Hepatocyte (in vitro differentiated cells): ENCODE measurements around the gene TAS2R50.

Experiments
- CTCF ChIP-seq: fragments of 200-600 bp; sonication (generic); IDR thresholded peaks from 2 replicates; pipeline ENCODE4 v1.5.1; 2016; ENCODE audit warnings: antibody characterized with exemption, mild to moderate bottlenecking; ENCODE audit not compliant: poor library complexity
- EZH2phosphoT487 ChIP-seq: fragments of 200-600 bp; sonication (generic); IDR thresholded peaks from one replicate; pipeline ENCODE4 v1.6.1; 2018; ENCODE audit warnings: antibody characterized with exemption, mild to moderate bottlenecking, low read depth, moderate library complexity; ENCODE audit not compliant: unreplicated experiment, severe bottlenecking

GRCh38 chr12:10959804-10960203 lies 26.9 kb downstream of the TAS2R50 start:
- no peak for TF ChIP-seq CTCF
- TF ChIP-seq EZH2phosphoT487 = no peak
